ENCODE results near the gene GNG4. TPM values are rescaled to one million over a fixed set of nuclear protein-coding genes. Genes with fewer than 3 reads are reported as not detected.

The GNG4 gene
- total and polyA plus RNA-seq, 2 of the 4 experiments (the other 2 are of a cell fraction), result 0.18 to 0.29 TPM

GRCh38 chr1:235533476-235534168 is 116.0 kb downstream of the GNG4 start:
- POLR2A ChIA-PET (ENCODE audit: unreplicated experiment), result no interaction called here
- CTCF ChIA-PET, result interaction anchor here (0.6 kb wide), 1 partner anchor 419 kb away, joined by 3 read pairs; no protein-coding TSS in a partner anchor
- H3K79me1 ChIP-seq (ENCODE audit: low read depth in 1 of 2, low read length in 2 of 2), result no peaks in the 10 kb centered on the region

More at GRCh38 chr1:235533476-235534168, 116.0 kb downstream of the GNG4 start:
- H3K4me3 ChIP-seq (ENCODE audit: insufficient read depth, low read depth, low read length), result no peak overlapping the region
- H3K14ac ChIP-seq (replicated peaks; ENCODE audit: low read depth, low read length), result no peak overlapping the region
- H3K27me3 ChIP-seq (ENCODE audit: control insufficient read depth, insufficient read depth, low read length), result no peaks in the 10 kb centered on the region
- intact Hi-C loops (cut with micrococcal nuclease), result no loop called here
- H2BK120ac ChIP-seq (ENCODE audit: low read depth, low read length), result no peak overlapping the region
- no peaks in the 10 kb centered on the region for H3K9me3 ChIP-seq (ENCODE audit: control insufficient read depth, insufficient read depth, low read length)
- H2AFZ ChIP-seq (replicated peaks; ENCODE audit: low read length, poor library complexity), result peak overlapping the region; percentile 74
- H3K56ac ChIP-seq (ENCODE audit: extremely low read depth, insufficient read depth, low read length), result no peak overlapping the region
- WGBS, 2 experiments (ENCODE audit: extremely low coverage in 2 of 2, insufficient read length in 1 of 2), result 60% methylated on average over 1 of the region's 8 CpGs; no CpG with 5 or more reads in 1 of the 2 experiments
- no peak overlapping the region for H3K18ac ChIP-seq (ENCODE audit: low read depth, low read length)
- peak; percentile 42; the same call in 1 of the 2 replicates for ATAC-seq (ENCODE audit: low read depth)
- H4K20me1 ChIP-seq (ENCODE audit: insufficient read depth, low read length), result no peaks in the 10 kb centered on the region
- no TSS peak for BruUV-seq (replicated peaks)
- H3K4ac ChIP-seq (ENCODE audit: low read depth, low read length), result no peak overlapping the region
- no peaks in the 10 kb centered on the region for H3K4me1 ChIP-seq (ENCODE audit: control insufficient read depth, insufficient read depth, low read length)
- H3K27ac ChIP-seq (ENCODE audit: insufficient read depth, low read length), result no peak overlapping the region
- H3K9me1 ChIP-seq (ENCODE audit: insufficient read depth, low read length), result no peaks in the 10 kb centered on the region
- H4K5ac ChIP-seq (ENCODE audit: low read depth, low read length), result no peak overlapping the region
- no peak overlapping the region for H3K23ac ChIP-seq (ENCODE audit: low read depth, low read length)
- no peak overlapping the region for H2BK20ac ChIP-seq (ENCODE audit: low read depth, low read length)
- in situ Hi-C loops (cut with MboI; ENCODE audit: low sequenced_read_pairs), result no loop called here
- H2AK9ac ChIP-seq (replicated peaks; ENCODE audit: low read depth, low read length, poor library complexity), result no peak overlapping the region
- dilution Hi-C loops (cut with HindIII; ENCODE audit: low sequenced_read_pairs, unreplicated experiment), result no loop called here
- H3K9ac ChIP-seq (ENCODE audit: low read depth, low read length), result no peak overlapping the region
- H3K4me2 ChIP-seq (ENCODE audit: low read depth, low read length), result no peak overlapping the region
- no peak overlapping the region for H2BK5ac ChIP-seq (ENCODE audit: low read depth, low read length, poor library complexity, severe bottlenecking)
- H4K8ac ChIP-seq (ENCODE audit: low read depth in 2 of 2, low read length in 2 of 2), result no peak overlapping the region
- TF ChIP-seq SMC3 (IDR thresholded peaks at IDR 0.05; ENCODE audit: low read depth, low read length) (no peak), MXI1 (IDR thresholded peaks at IDR 0.05; ENCODE audit: borderline replicate concordance, low read depth, low read length) (no peak), BHLHE40 (IDR thresholded peaks at IDR 0.05; ENCODE audit: low read depth, low read length) (no peak), FOS (IDR thresholded peaks at IDR 0.05; ENCODE audit: low read depth, low read length) (no peak), RFX5 (IDR thresholded peaks at IDR 0.05; ENCODE audit: low read depth, low read length) (no peak), MAZ (IDR thresholded peaks at IDR 0.05; ENCODE audit: borderline replicate concordance, low read depth, low read length) (no peak), CEBPB (IDR thresholded peaks at IDR 0.05; ENCODE audit: low read depth, low read length) (no peak), NFE2L2 (IDR thresholded peaks at IDR 0.05; ENCODE audit: low read depth, low read length) (no peak), MAFK (IDR thresholded peaks at IDR 0.05; ENCODE audit: low read depth, low read length) (no peak), RAD21 (IDR thresholded peaks at IDR 0.05; ENCODE audit: low read length) (no peak), RCOR1 (IDR thresholded peaks at IDR 0.05; ENCODE audit: insufficient replicate concordance, low read length) (no peak), ELK1 (IDR thresholded peaks at IDR 0.05; ENCODE audit: borderline replicate concordance, low read depth, low read length) (no peak), POLR2A (IDR thresholded peaks at IDR 0.05; ENCODE audit: low read depth, low read length) (no peak), CHD1 (IDR thresholded peaks at IDR 0.05; ENCODE audit: low read depth, low read length) (no peak)
- TF ChIP-seq, protein P1, sequence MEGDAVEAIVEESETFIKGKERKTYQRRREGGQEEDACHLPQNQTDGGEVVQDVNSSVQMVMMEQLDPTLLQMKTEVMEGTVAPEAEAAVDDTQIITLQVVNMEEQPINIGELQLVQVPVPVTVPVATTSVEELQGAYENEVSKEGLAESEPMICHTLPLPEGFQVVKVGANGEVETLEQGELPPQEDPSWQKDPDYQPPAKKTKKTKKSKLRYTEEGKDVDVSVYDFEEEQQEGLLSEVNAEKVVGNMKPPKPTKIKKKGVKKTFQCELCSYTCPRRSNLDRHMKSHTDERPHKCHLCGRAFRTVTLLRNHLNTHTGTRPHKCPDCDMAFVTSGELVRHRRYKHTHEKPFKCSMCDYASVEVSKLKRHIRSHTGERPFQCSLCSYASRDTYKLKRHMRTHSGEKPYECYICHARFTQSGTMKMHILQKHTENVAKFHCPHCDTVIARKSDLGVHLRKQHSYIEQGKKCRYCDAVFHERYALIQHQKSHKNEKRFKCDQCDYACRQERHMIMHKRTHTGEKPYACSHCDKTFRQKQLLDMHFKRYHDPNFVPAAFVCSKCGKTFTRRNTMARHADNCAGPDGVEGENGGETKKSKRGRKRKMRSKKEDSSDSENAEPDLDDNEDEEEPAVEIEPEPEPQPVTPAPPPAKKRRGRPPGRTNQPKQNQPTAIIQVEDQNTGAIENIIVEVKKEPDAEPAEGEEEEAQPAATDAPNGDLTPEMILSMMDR (conservative IDR thresholded peaks at IDR 0.05; ENCODE audit: low read depth, low read length), result no peak
- TF ChIP-seq, protein P2, sequence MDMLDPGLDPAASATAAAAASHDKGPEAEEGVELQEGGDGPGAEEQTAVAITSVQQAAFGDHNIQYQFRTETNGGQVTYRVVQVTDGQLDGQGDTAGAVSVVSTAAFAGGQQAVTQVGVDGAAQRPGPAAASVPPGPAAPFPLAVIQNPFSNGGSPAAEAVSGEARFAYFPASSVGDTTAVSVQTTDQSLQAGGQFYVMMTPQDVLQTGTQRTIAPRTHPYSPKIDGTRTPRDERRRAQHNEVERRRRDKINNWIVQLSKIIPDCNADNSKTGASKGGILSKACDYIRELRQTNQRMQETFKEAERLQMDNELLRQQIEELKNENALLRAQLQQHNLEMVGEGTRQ (IDR thresholded peaks at IDR 0.05; ENCODE audit: low read depth, low read length), result no peak
- no peaks in the 10 kb centered on the region for H3K36me3 ChIP-seq (ENCODE audit: control insufficient read depth, insufficient read depth, low read length)
- peak; percentile 12 for DNase-seq
- no peak overlapping the region for H4K91ac ChIP-seq (ENCODE audit: insufficient read depth, low read depth, low read length)
- no peak overlapping the region for H2AK5ac ChIP-seq (ENCODE audit: low read depth, low read length)
- no peak overlapping the region; the same call in 2 of the 3 replicates for H2BK15ac ChIP-seq (ENCODE audit: low read depth, low read length)
